ENCODE measurements around the gene TIPARP. TPM values are rescaled to one million over a fixed set of nuclear protein-coding genes. Genes with fewer than 3 reads are reported as not detected.

The TIPARP gene
- total and polyA plus RNA-seq, 4 donors, result 4.4 to 13.6 (median 8.8) TPM

GRCh38 chr3:156661155-156661554, 13.2 kb upstream of the TIPARP start:
- Histone ChIP-seq H3K4me1 (ENCODE audit: control insufficient read depth in 4 of 4, insufficient read depth in 4 of 4, low read length in 3 of 4) (peaks cover 4 to 11% (median 9%) of the 10 kb centered on the region in 4 donors), H3K4me3 (ENCODE audit: low read depth in 1 of 3, low read length in 3 of 3) (no peak overlapping the region), H3K27ac (ENCODE audit: low read depth in 1 of 2, low read length in 2 of 2) (no peak overlapping the region), H3K27me3 (ENCODE audit: control insufficient read depth in 4 of 4, insufficient read depth in 4 of 4, low read length in 3 of 4) (no peaks in the 10 kb centered on the region), H3K9me3 (ENCODE audit: control insufficient read depth in 4 of 4, low read length in 3 of 4) (no peaks in the 10 kb centered on the region), H3K36me3 (ENCODE audit: control insufficient read depth in 4 of 4, insufficient read depth in 3 of 4, low read depth in 1 of 4, low read length in 3 of 4) (no peaks in the 10 kb centered on the region), H3K9ac (ENCODE audit: low read depth in 1 of 2, low read length in 2 of 2) (no peak overlapping the region)
- DNase-seq (ENCODE audit: low spot score), result no peak
- TF ChIP-seq ATF3 (IDR thresholded peaks at IDR 0.05), result no peak
- no peak for TF ChIP-seq HNF4G (IDR thresholded peaks at IDR 0.05)
- no peak for TF ChIP-seq RAD21 (IDR thresholded peaks at IDR 0.05)
- TF ChIP-seq TAF1 (conservative IDR thresholded peaks at IDR 0.05), result no peak
- no peak for TF ChIP-seq HNF4A (conservative IDR thresholded peaks at IDR 0.05)
- no peak for TF ChIP-seq ZBTB33 (IDR thresholded peaks at IDR 0.05)
- no peak for TF ChIP-seq SP1 (IDR thresholded peaks at IDR 0.05)
- no peak for TF ChIP-seq NR2F2 (IDR thresholded peaks at IDR 0.05)
- no peak for TF ChIP-seq JUND (IDR thresholded peaks at IDR 0.05)
- no peak for TF ChIP-seq CTCF (IDR thresholded peaks at IDR 0.05; ENCODE audit: low read depth, low read length, missing input control)
- no peak for TF ChIP-seq MAX (IDR thresholded peaks at IDR 0.05)
- no peak for TF ChIP-seq YY1 (IDR thresholded peaks at IDR 0.05)
- no peak for TF ChIP-seq RXRA (IDR thresholded peaks at IDR 0.05)
- TF ChIP-seq FOXA1 (IDR thresholded peaks at IDR 0.05), result no peak
- TF ChIP-seq GABPA (IDR thresholded peaks at IDR 0.05 in 1 of 2, conservative IDR thresholded peaks at IDR 0.05 in 1 of 2), result no peak
- TF ChIP-seq FOXA2 (IDR thresholded peaks at IDR 0.05), result no peak
- no peak for TF ChIP-seq REST (IDR thresholded peaks at IDR 0.05)
- WGBS, result 49% methylated on average over 2 of the region's 2 CpGs
